Hematopoietic multipotent progenitor cell treated with erythropoietin and hydrocortisone succinate and interleukin-3 and kit ligand, for 8 days (in vitro differentiated cells): ENCODE measurements around the gene LSP1.
"Not testable (repeated sequence)": the region's sequence is repeated elsewhere in the genome, so short reads cannot be mapped to it uniquely, and the experiment has no call there.

Experiments
- DNase-seq: peaks from one replicate; pipeline ENCODE4 v3.0.0-alpha.2; 2015

The LSP1 gene

GRCh38 chr11:1866776-1867175 is 13.9 kb downstream of the LSP1 start:
- DNase-seq: no peak

GRCh38 chr11:1867381-1867780 is 14.5 kb downstream of the LSP1 start:
- DNase-seq: no peak

- no peak for DNase-seq
Observed at GRCh38 chr11:1868056-1868635, 15.3 kb downstream of the LSP1 start.

- no peak for DNase-seq
Observed at GRCh38 chr11:1868636-1869291, 15.9 kb downstream of the LSP1 start.

GRCh38 chr11:1869427-1870325 is 16.8 kb downstream of the LSP1 start:
- DNase-seq: no peak

GRCh38 chr11:1870326-1870696 is 17.4 kb downstream of the LSP1 start:
- DNase-seq: no peak

GRCh38 chr11:1870721-1871466 is 18.0 kb downstream of the LSP1 start:
- no peak for DNase-seq

- no peak for DNase-seq
Observed at GRCh38 chr11:1871531-1871930, 18.6 kb downstream of the LSP1 start.

GRCh38 chr11:1872267-1872985 is 19.5 kb downstream of the LSP1 start:
- no peak for DNase-seq

- DNase-seq: no peak
Observed at GRCh38 chr11:1873048-1873812, 20.3 kb downstream of the LSP1 start.

GRCh38 chr11:1873813-1874150 is 20.9 kb downstream of the LSP1 start:
- DNase-seq: not testable (repeated sequence)

GRCh38 chr11:1874441-1875092 is 21.7 kb downstream of the LSP1 start:
- DNase-seq: not testable (repeated sequence)

- DNase-seq: no peak
Observed at GRCh38 chr11:1875093-1875850, 22.4 kb downstream of the LSP1 start.

GRCh38 chr11:1875851-1876301 is 23.0 kb downstream of the LSP1 start:
- DNase-seq: not testable (repeated sequence)

- no peak for DNase-seq
Observed at GRCh38 chr11:1876361-1877063, 23.6 kb downstream of the LSP1 start.

GRCh38 chr11:1877211-1878136 is 24.6 kb downstream of the LSP1 start:
- DNase-seq: no peak

- DNase-seq: no peak
Observed at GRCh38 chr11:1878137-1879031, 25.5 kb downstream of the LSP1 start.
